ENCODE results near the gene SYNCRIP. TPM values are rescaled to one million over a fixed set of nuclear protein-coding genes. Genes with fewer than 3 reads are reported as not detected.

The SYNCRIP gene
- total RNA-seq, 1 donor from 2014 or later: 93.7 TPM

DNA sequence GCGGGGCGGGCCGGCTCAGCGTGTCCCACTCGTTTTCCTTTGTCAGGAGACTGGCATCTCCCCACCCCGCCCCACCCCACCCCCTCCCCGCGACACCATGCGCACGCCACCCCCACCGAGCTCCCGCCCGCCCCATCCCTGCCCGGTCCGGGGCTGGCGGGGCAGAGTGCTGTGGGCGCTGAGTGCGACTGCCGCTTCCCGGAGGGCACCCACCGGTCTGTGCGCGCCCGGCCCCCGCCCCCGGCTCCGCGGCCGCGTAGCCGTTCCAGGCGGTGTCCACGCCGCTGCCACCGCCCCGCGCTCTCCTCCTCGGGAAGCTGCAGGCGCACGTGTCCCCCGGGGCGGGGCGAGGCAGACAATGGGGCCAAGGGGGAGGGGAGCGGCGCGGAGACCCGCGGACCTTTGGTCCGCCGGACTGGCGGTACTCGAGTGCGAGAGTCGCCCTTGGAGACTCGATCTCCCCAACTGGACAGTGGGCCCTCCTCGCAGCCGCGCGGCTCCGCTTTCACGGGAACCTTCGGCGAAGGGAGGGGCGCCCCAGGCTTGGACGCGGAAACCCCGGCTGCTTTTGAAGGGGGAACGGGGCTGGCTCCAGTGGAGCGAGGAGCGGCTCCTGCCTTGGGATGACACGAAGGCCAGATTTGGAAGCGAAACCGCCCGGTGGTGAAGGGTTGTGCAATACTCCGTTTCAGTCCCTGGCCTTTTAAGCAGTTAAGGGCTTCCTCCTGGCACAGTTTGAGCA, 1.0 kb upstream of the SYNCRIP start:
- Mint-ChIP-seq H3K27ac (ENCODE audit: unreplicated experiment) (peak overlapping the region; percentile 100), H3K4me1 (ENCODE audit: unreplicated experiment) (peaks cover 38% of the 10 kb centered on the region), H3K9me3 (ENCODE audit: unreplicated experiment) (peaks cover 4% of the 10 kb centered on the region), H3K4me3 (ENCODE audit: unreplicated experiment) (peak overlapping the region; percentile 85), H3K27me3 (ENCODE audit: unreplicated experiment) (no peaks in the 10 kb centered on the region), H3K36me3 (ENCODE audit: unreplicated experiment) (peaks cover 20% of the 10 kb centered on the region)
- peak; percentile 96 for DNase-seq (ENCODE audit: extremely low spot score, unreplicated experiment)
- TF ChIP-seq, protein P1, sequence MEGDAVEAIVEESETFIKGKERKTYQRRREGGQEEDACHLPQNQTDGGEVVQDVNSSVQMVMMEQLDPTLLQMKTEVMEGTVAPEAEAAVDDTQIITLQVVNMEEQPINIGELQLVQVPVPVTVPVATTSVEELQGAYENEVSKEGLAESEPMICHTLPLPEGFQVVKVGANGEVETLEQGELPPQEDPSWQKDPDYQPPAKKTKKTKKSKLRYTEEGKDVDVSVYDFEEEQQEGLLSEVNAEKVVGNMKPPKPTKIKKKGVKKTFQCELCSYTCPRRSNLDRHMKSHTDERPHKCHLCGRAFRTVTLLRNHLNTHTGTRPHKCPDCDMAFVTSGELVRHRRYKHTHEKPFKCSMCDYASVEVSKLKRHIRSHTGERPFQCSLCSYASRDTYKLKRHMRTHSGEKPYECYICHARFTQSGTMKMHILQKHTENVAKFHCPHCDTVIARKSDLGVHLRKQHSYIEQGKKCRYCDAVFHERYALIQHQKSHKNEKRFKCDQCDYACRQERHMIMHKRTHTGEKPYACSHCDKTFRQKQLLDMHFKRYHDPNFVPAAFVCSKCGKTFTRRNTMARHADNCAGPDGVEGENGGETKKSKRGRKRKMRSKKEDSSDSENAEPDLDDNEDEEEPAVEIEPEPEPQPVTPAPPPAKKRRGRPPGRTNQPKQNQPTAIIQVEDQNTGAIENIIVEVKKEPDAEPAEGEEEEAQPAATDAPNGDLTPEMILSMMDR (IDR thresholded peaks at IDR 0.05): no peak

DNA sequence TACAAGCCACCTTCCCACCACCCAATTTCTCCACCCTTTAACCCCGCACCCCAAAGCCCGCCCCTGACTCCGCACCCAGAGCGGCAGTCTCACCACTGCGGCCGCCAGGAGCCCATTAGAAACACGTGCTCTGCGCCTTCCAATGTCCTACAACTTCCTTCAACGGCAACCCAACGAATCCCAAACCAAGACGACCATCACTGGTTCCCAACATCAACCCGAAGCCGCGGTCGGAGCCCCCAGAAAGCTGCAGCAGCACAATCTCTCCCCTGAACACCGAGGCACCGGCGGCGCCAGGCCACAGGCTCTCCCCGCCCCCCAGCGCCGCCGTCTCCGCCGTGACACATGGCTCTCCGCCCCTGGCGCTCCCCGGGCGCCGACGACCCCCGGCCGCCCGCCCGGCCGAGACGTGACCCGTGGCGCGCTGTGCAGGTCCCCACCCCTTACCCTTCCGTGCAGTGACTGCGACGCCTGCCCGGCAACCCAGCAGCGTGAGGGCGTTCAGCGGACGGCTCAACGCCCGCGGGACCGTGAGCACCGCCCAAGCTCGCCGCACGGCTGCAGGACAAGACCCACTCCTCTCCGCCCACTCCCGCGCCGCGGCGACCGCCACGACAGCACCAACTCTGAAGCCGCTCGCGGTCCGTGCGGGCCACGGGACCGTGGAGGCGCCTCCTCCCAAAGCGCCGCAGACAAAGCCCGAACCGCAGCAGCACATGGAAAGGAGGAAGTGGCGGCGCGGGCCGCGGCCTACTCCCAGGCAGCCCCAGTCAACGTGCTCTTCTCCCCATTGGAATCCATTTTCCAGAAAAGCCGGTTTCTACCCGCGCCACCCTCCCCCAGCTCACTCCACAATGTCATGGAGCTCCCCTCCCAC, 551 bp downstream of the SYNCRIP start:
- H3K4me3 Mint-ChIP-seq (ENCODE audit: unreplicated experiment): peak overlapping the region; percentile 82
- DNase-seq (ENCODE audit: extremely low spot score, unreplicated experiment): peak; percentile 86
- no peaks in the 10 kb centered on the region for H3K9me3 Mint-ChIP-seq (ENCODE audit: unreplicated experiment)
- H3K4me1 Mint-ChIP-seq (ENCODE audit: unreplicated experiment): peaks cover 48% of the 10 kb centered on the region
- TF ChIP-seq, protein P1 (IDR thresholded peaks at IDR 0.05): no peak
- no peaks in the 10 kb centered on the region for H3K27me3 Mint-ChIP-seq (ENCODE audit: unreplicated experiment)
- H3K27ac Mint-ChIP-seq (ENCODE audit: unreplicated experiment): peak overlapping the region; percentile 100
- H3K36me3 Mint-ChIP-seq (ENCODE audit: unreplicated experiment): peaks cover 33% of the 10 kb centered on the region

DNA sequence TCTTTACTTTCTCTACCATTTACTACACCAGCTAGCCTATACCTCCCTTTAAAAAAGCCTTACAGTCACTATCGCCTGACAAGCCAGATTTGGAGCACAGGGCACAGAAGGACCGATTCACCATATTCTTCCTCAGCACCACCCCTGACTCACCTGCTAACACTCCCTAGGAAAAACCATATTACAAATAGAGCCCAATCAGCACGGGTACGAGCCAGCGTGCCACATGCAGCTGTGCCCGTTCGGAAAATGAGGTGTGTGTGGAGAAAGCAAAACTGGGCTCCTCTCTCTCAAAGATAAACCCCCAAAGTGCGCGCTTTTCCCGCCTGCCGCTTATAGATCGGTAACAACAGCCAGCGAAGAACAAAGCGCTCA, 1.2 kb downstream of the SYNCRIP start:
- DNase-seq (ENCODE audit: extremely low spot score, unreplicated experiment): no peak
- Mint-ChIP-seq H3K4me1 (ENCODE audit: unreplicated experiment) (peaks cover 50% of the 10 kb centered on the region), H3K4me3 (ENCODE audit: unreplicated experiment) (peak overlapping the region; percentile 82), H3K27me3 (ENCODE audit: unreplicated experiment) (no peaks in the 10 kb centered on the region), H3K27ac (ENCODE audit: unreplicated experiment) (peak overlapping the region; percentile 77), H3K9me3 (ENCODE audit: unreplicated experiment) (no peaks in the 10 kb centered on the region), H3K36me3 (ENCODE audit: unreplicated experiment) (peaks cover 40% of the 10 kb centered on the region)
- TF ChIP-seq, protein P1 (IDR thresholded peaks at IDR 0.05): no peak

DNA sequence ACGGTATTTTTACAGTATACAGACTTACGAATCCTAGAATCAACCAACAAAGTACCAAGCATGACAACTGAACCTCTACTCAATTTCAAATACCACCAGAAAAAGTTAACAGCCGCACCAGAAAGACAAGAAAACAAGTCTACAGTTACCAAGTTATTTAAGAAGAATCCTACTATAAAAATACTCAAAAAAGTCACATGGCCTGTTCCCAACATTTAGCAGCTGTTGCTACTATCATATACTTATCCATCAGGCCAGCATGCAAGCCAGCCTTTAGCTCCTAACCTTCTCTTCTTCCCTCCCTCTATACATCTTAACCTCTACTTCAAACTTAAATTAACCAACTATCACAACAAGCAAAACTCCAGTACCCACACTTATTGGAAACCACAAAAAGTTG, 1.9 kb downstream of the SYNCRIP start:
- Mint-ChIP-seq H3K36me3 (ENCODE audit: unreplicated experiment) (peaks cover 42% of the 10 kb centered on the region), H3K4me1 (ENCODE audit: unreplicated experiment) (peaks cover 51% of the 10 kb centered on the region), H3K4me3 (ENCODE audit: unreplicated experiment) (peak overlapping the region; percentile 82), H3K27ac (ENCODE audit: unreplicated experiment) (peak overlapping the region; percentile 77), H3K27me3 (ENCODE audit: unreplicated experiment) (no peaks in the 10 kb centered on the region), H3K9me3 (ENCODE audit: unreplicated experiment) (no peaks in the 10 kb centered on the region)
- DNase-seq (ENCODE audit: extremely low spot score, unreplicated experiment): no peak
- TF ChIP-seq, protein P1 (IDR thresholded peaks at IDR 0.05): no peak

DNA sequence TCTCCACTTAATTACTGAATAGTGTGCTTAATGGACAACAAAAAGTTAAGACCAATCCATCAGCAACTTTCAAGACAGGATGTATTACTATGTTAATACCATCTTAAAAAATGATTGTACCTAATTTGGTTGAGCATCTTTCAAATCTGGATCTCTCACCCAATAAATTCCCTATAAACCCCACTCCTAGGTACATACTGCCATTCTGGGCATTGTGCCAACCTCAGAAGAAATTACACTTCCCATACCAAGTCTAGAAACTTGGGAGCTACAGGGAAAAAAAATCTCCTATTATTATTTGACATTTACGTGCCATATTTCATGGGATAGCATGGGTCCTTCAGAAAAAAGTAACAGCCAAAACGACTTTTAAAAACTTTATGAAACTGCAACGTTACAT, 5.1 kb downstream of the SYNCRIP start:
- H3K9me3 Mint-ChIP-seq (ENCODE audit: unreplicated experiment): no peaks in the 10 kb centered on the region
- TF ChIP-seq, protein P1 (IDR thresholded peaks at IDR 0.05): no peak
- peak overlapping the region; percentile 47 for H3K27ac Mint-ChIP-seq (ENCODE audit: unreplicated experiment)
- H3K36me3 Mint-ChIP-seq (ENCODE audit: unreplicated experiment): peaks cover 60% of the 10 kb centered on the region
- peaks cover 39% of the 10 kb centered on the region for H3K4me1 Mint-ChIP-seq (ENCODE audit: unreplicated experiment)
- DNase-seq (ENCODE audit: extremely low spot score, unreplicated experiment): no peak
- no peak overlapping the region for H3K4me3 Mint-ChIP-seq (ENCODE audit: unreplicated experiment)
- no peaks in the 10 kb centered on the region for H3K27me3 Mint-ChIP-seq (ENCODE audit: unreplicated experiment)

All from osteocyte (in vitro differentiated cells).